GM12878 (cell line): ENCODE results near the gene KICS2. TPM values are rescaled to one million over a fixed set of nuclear protein-coding genes. Genes with fewer than 3 reads are reported as not detected.

Source experiments
- ATAC-seq: fragments of 200-7000 bp; cut with Tn5 transposase; 3 replicates; pipeline ENCODE4 v1.9.1; 2020; ENCODE audit warnings: mild to moderate bottlenecking, moderate library complexity
- BruUV-seq: library from RNA; stranded (reverse); fragments of 400-500 nt; replicated peaks from 2 replicates; lab custom pipeline; 2021; lab: Mats Ljungman, UMichigan
- CTCF ChIA-PET: fragments of 300-600 bp; sonication (Branson Sonifier 250); formaldehyde crosslinking; extraction: SDS; loops from one replicate; lab custom pipeline; 2021; ENCODE audit warnings: inconsistent platforms; lab: Yijun Ruan, JAX
- POLR2A ChIA-PET: fragments of 350-600 bp; formaldehyde crosslinking; extraction: SDS; loops from one replicate; lab custom pipeline; 2021; ENCODE audit warnings: inconsistent platforms; lab: Charles Lee
- RAD21 ChIA-PET: fragments of 300-600 bp; sonication (Branson Sonifier 250); formaldehyde crosslinking; loops from one replicate; lab custom pipeline; 2023; ENCODE audit warnings: antibody characterized with exemption; ENCODE audit not compliant: unreplicated experiment; lab: Charles Lee
- SMC1A ChIA-PET: fragments of 300-600 bp; sonication (Branson Sonifier 250); formaldehyde crosslinking; loops from one replicate; lab custom pipeline; 2023; ENCODE audit not compliant: unreplicated experiment, uncharacterized antibody; lab: Charles Lee
- DNase-seq: peaks from one replicate; pipeline ENCODE4 v3.0.0-alpha.2; 2011; ENCODE audit warnings: low read depth, low spot score
- FAIRE-seq: peaks from 3 replicates; lab custom pipeline; 2011; peaks lifted over from hg19 to GRCh38; lab: Jason Lieb, UNC
- H2AFZ ChIP-seq: 2 replicates; pipeline ENCODE4 v1.6.0; 2011; ENCODE audit warnings: low read depth, low read length, control low read depth; ENCODE audit not compliant: control insufficient read depth
- H3K27ac ChIP-seq: 2 replicates; pipeline ENCODE4 v1.5.1; 2011; ENCODE audit warnings: control low read depth; ENCODE audit not compliant: control insufficient read depth, insufficient read depth
- H3K27me3 ChIP-seq, 2 experiments: replicated peaks in 1 of 2; 2 replicates each; pipeline versions ENCODE4 v1.6.0 to v1.6.1; 2011; ENCODE audit warnings: low read length in 1 of 2; ENCODE audit not compliant: control insufficient read depth in 2 of 2, insufficient read depth in 2 of 2
- H3K36me3 ChIP-seq, 2 experiments: 2 replicates each; pipeline ENCODE4 v1.5.1; 2011; ENCODE audit warnings: low read length in 1 of 2; ENCODE audit not compliant: control insufficient read depth in 2 of 2, insufficient read depth in 2 of 2
- H3K4me1 ChIP-seq: 2 replicates; pipeline ENCODE4 v1.6.1; 2011; ENCODE audit warnings: mild to moderate bottlenecking, low read length, moderate library complexity, mixed read lengths; ENCODE audit not compliant: control insufficient read depth, insufficient read depth
- H3K4me2 ChIP-seq: 2 replicates; pipeline ENCODE4 v1.6.0; 2011; ENCODE audit warnings: control low read depth; ENCODE audit not compliant: control insufficient read depth, insufficient read depth
- H3K4me3 ChIP-seq: fragments of 200-600 bp; sonication (generic); 2 replicates; pipeline ENCODE4 v1.5.1; 2016
- H3K79me2 ChIP-seq: 2 replicates; pipeline ENCODE4 v1.6.0; 2011; ENCODE audit warnings: low read length; ENCODE audit not compliant: control insufficient read depth, insufficient read depth
- H3K9ac ChIP-seq: 2 replicates; pipeline ENCODE4 v1.8.0; 2011; ENCODE audit warnings: low read length, control low read depth, mixed read lengths; ENCODE audit not compliant: control insufficient read depth, insufficient read depth
- H3K9me3 ChIP-seq: replicated peaks from 3 replicates; pipeline ENCODE4 v1.5.1; 2011; ENCODE audit warnings: mild to moderate bottlenecking, low read length; ENCODE audit not compliant: control insufficient read depth, insufficient read depth
- H4K20me1 ChIP-seq: 2 replicates; pipeline ENCODE4 v1.6.0; 2011; ENCODE audit not compliant: control insufficient read depth, insufficient read depth
- CHD4 ChIP-seq: fragments of 200-600 bp; sonication (generic); IDR thresholded peaks from 2 replicates; pipeline ENCODE4 v1.6.1; 2016; ENCODE audit warnings: mild to moderate bottlenecking
- E2F8 ChIP-seq: fragments of 450-650 bp; IDR thresholded peaks from 2 replicates; pipeline ENCODE4 v1.6.1; 2018; ENCODE audit warnings: mild to moderate bottlenecking, low read depth, moderate library complexity; ENCODE audit not compliant: partially characterized antibody
- EED ChIP-seq: sonication (generic); IDR thresholded peaks from 2 replicates; pipeline ENCODE4 v1.6.1; 2016; ENCODE audit warnings: antibody characterized with exemption, low read depth
- MXI1 ChIP-seq: fragments of 150-350 bp; IDR thresholded peaks from 2 replicates; pipeline ENCODE4 v1.6.1; 2011; ENCODE audit warnings: low read depth, mild to moderate bottlenecking, inconsistent platforms, low read length, improper control_type of control experiment
- POU2F2 ChIP-seq: IDR thresholded peaks from 3 replicates; pipeline ENCODE4 v1.6.1; 2011; ENCODE audit warnings: low read depth, mild to moderate bottlenecking, low read length, borderline replicate concordance
- RFX5 ChIP-seq: IDR thresholded peaks from 2 replicates; pipeline ENCODE4 v1.6.1; 2011; ENCODE audit warnings: low read depth, low read length, improper control_type of control experiment
- SP1 ChIP-seq: IDR thresholded peaks from one replicate; pipeline ENCODE4 v1.6.1; 2011; ENCODE audit warnings: low read depth, low read length
- SREBF1 ChIP-seq: IDR thresholded peaks from 2 replicates; pipeline ENCODE4 v1.6.1; 2012; ENCODE audit warnings: mild to moderate bottlenecking, low read length
- TCF3 ChIP-seq: IDR thresholded peaks from 2 replicates; pipeline ENCODE4 v1.6.1; 2012; ENCODE audit warnings: low read depth, mild to moderate bottlenecking, low read length, borderline replicate concordance; ENCODE audit not compliant: insufficient read depth
- ZBTB33 ChIP-seq: fragments of 450-650 bp; IDR thresholded peaks from 2 replicates; pipeline ENCODE4 v1.6.1; 2017; ENCODE audit warnings: mild to moderate bottlenecking
- ZSCAN29 ChIP-seq: fragments of 450-650 bp; IDR thresholded peaks from 2 replicates; pipeline ENCODE4 v1.6.1; 2017; ENCODE audit warnings: mild to moderate bottlenecking, moderate library complexity
- WGBS: methylation state at CpG from one replicate; pipeline ENCODE4 v1.1.6; 2016; ENCODE audit warnings: low lambda C conversion rate; ENCODE audit not compliant: insufficient replicate concordance, insufficient coverage; ENCODE audit errors: missing lambda C conversion rate; 5-methylcytosine and 5-hydroxymethylcytosine counted together
- in situ Hi-C: fragments of 300-500 bp; cut with MboI; formaldehyde crosslinking; loops from 9 replicates; pipeline ENCODE4 v1.14.3; 2018; ENCODE audit warnings: mixed read lengths
- intact Hi-C: fragments of 100-400 bp; cut with micrococcal nuclease; formaldehyde crosslinking; loops from one replicate; pipeline ENCODE4 v1.14.2; 2022; ENCODE audit not compliant: unreplicated experiment
- polyA plus RNA-seq, 11 experiments: library from polyadenylated mRNA; depleted of rRNA in 4 of 11; unstranded in 6 of 11; stranded (reverse) in 5 of 11; fragments of >200 nt; fragmentation: Nextera tagmentation in 4 of 11; fragmentation: Illumina TruSeq in 1 of 11; extraction: Ambion mirVana in 4 of 11; extraction: Trizol in 1 of 11; gene quantifications; 1 replicate in 1 of 11; 2 replicates in 10 of 11; pipeline versions ENCODE4 v1.2.1 to v1.2.3, GENCODE V29; 2011 to 2016; ENCODE audit warnings: inconsistent platforms in 2 of 11, missing spikeins in 2 of 11, low read depth in 1 of 11
- total RNA-seq, 4 experiments: library from RNA; depleted of rRNA in 3 of 4; stranded (reverse); fragments of >200 nt in 3 of 4; fragmentation: Illumina TruSeq in 1 of 4; extraction: Trizol in 1 of 4; gene quantifications; 2 replicates each; pipeline versions ENCODE4 v1.2.1 to v1.2.3, GENCODE V29; 2013 to 2021

The KICS2 gene
- total and polyA plus RNA-seq, 10 of the 15 experiments (the other 5 are each of a cell fraction or from before 2014, with no cell fraction given), result 3.9 to 13.1 (median 9.5) TPM

- RAD21 ChIA-PET, result no interaction called here
- in situ Hi-C loops, result no loop called here
- intact Hi-C loops, result no loop called here
- SMC1A ChIA-PET, result no interaction called here
- TF ChIP-seq ZSCAN29 (no peak), MXI1 (no peak), EED (peak; percentile 36; the same call in 1 of the 2 replicates)
- TF ChIP-seq, all 136 proteins: peak for 1
- no peaks in the 10 kb centered on the region for H3K9me3 ChIP-seq
- 0 out of 2 replicates have a peak overlapping the region, but pooled peaks have one; percentile 1 for H3K9ac ChIP-seq
- ATAC-seq (no peak), FAIRE-seq (no peak), DNase-seq (no peak)
- no peaks in the 10 kb centered on the region for H4K20me1 ChIP-seq
- no peaks in the 10 kb centered on the region for H3K79me2 ChIP-seq
- H3K4me3 ChIP-seq, result no peak overlapping the region
- POLR2A ChIA-PET, result no interaction called here
- peak overlapping the region; percentile 26 for H3K4me2 ChIP-seq
- peaks cover 10% of the 10 kb centered on the region; the same call in 1 of the 2 replicates for H3K4me1 ChIP-seq
- no peaks in the 10 kb centered on the region for H3K27me3 ChIP-seq
- 77% methylated on average over 7 of the region's 7 CpGs for WGBS
- no TSS peak for BruUV-seq
- CTCF ChIA-PET, result interaction anchor here (1.1 kb wide), 1 partner anchor 24 kb away, joined by 5 read pairs; no protein-coding TSS in a partner anchor
- H3K27ac ChIP-seq, result peak overlapping the region; percentile 46; the same call in 1 of the 2 replicates
- H3K36me3 ChIP-seq, result peaks cover 0 to 9% of the 10 kb centered on the region in 2 experiments; a peak in 2 of 4 replicates
- H2AFZ ChIP-seq, result peak overlapping the region; percentile 54
These were observed 27.6 kb downstream of the KICS2 start for GRCh38 chr12:64194333-64195149.

- Histone ChIP-seq H3K27me3 (no peaks in the 10 kb centered on the region), H3K36me3 (peaks cover 0 to 9% of the 10 kb centered on the region in 2 experiments; a peak in 2 of 4 replicates), H3K9me3 (no peaks in the 10 kb centered on the region), H4K20me1 (no peaks in the 10 kb centered on the region), H3K4me3 (no peak overlapping the region), H2AFZ (peak overlapping the region; percentile 54), H3K9ac (0 out of 2 replicates have a peak overlapping the region, but pooled peaks have one; percentile 1), H3K4me2 (peak overlapping the region; percentile 26), H3K79me2 (no peaks in the 10 kb centered on the region), H3K4me1 (peaks cover 10% of the 10 kb centered on the region; the same call in 1 of the 2 replicates), H3K27ac (peak overlapping the region; percentile 46; the same call in 1 of the 2 replicates)
- DNase-seq (no peak), FAIRE-seq (no peak), ATAC-seq (no peak)
- BruUV-seq, result TSS peak; percentile 29
- ChIA-PET CTCF (interaction anchor here (1.1 kb wide), 1 partner anchor 25 kb away, joined by 5 read pairs; no protein-coding TSS in a partner anchor), RAD21 (no interaction called here), SMC1A (no interaction called here), POLR2A (no interaction called here)
- in situ Hi-C loops, result no loop called here
- WGBS, result 96% methylated on average over 6 of the region's 6 CpGs
- intact Hi-C loops, result loop anchor here (2.0 kb wide), 1 partner anchor 29 kb away; the partner anchor contains the start of gene KICS2
- no peak for TF ChIP-seq POU2F2
- TF ChIP-seq CHD4, result no peak
- no peak for TF ChIP-seq E2F8
- TF ChIP-seq SREBF1, result no peak
- TF ChIP-seq ZBTB33, result no peak
- no peak for TF ChIP-seq TCF3
- TF ChIP-seq RFX5, result no peak
- TF ChIP-seq SP1, result no peak
These were observed 28.2 kb downstream of the KICS2 start for GRCh38 chr12:64193931-64194330.
